ENCODE data around the gene CYB5B.
A peak's percentile ranks its signal among the peaks of the same experiment; 100 is the strongest.

CYB5B gene

DNA sequence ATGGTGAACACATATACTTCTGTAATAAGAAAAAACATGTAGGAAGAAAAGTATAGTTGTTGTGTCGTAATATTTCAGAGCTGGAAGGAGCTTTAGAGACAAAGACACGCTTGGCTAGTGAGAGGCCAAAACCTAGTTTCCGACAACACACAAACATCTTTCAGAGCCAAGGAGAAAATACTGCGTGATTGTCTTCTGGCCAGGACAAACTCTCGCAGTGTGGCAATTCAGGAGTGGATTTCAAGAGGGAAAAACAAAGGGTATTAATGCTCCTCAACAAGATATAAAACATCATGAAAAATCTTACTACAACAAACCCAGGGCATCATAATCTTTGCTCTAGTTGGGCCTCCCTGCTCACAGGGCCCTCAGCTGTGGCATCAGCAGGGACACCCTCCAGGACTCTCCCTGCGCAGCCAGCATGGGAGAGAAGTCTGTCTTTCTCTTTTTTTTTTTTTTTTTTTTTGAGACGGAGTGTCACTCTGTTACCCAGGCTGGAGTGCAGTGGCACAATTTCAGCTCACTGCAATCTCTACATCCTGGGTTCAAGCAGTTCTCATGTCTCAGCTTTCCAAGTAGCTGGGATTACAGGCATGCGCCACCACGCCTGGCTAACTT is 66.4 kb downstream of the CYB5B start:
- no peak for TF ChIP-seq CTCF (IDR thresholded peaks at IDR 0.05; ENCODE audit: control insufficient read depth, insufficient read depth, low read depth, low read length, missing control alignments)
- no peak overlapping the region for H3K4me3 ChIP-seq (ENCODE audit: control insufficient read depth, low read depth, low read length)
- no peak for DNase-seq (ENCODE audit: low read depth)

DNA sequence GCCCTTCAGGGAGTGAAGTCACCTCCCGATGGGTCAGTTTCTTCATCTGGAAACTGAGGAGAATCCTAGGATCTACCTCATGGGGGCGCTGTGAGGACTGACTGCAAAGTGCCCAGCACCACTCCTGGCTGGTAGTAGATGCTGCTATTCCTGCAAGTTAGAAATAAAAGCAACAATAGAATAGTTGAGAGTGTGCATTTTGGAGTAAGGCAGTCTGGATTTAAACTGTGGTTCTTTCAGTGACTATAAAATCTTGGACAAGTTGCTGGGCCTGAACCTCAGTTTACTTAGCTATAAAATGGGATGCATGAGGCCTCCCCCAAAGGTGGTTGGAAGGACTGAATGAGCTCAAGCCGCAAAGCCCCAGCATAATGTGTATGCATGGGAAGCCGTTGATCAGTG is 70.6 kb downstream of the CYB5B start:
- peak; percentile 34 for TF ChIP-seq CTCF (IDR thresholded peaks at IDR 0.05; ENCODE audit: control insufficient read depth, insufficient read depth, low read depth, low read length, missing control alignments)
- no peak overlapping the region for H3K4me3 ChIP-seq (ENCODE audit: control insufficient read depth, low read depth, low read length)
- no peak for DNase-seq (ENCODE audit: low read depth)

- no peak for TF ChIP-seq CTCF (IDR thresholded peaks at IDR 0.05; ENCODE audit: control insufficient read depth, insufficient read depth, low read depth, low read length, missing control alignments)
- no peak for DNase-seq (ENCODE audit: low read depth)
- no peak overlapping the region for H3K4me3 ChIP-seq (ENCODE audit: control insufficient read depth, low read depth, low read length)
Measured at GRCh38 chr16:69495821-69496220, 71.4 kb downstream of the CYB5B start.

GRCh38 chr16:69496376-69496775 is 72.0 kb downstream of the CYB5B start:
- no peak overlapping the region for H3K4me3 ChIP-seq (ENCODE audit: control insufficient read depth, low read depth, low read length)
- no peak for DNase-seq (ENCODE audit: low read depth)

DNA sequence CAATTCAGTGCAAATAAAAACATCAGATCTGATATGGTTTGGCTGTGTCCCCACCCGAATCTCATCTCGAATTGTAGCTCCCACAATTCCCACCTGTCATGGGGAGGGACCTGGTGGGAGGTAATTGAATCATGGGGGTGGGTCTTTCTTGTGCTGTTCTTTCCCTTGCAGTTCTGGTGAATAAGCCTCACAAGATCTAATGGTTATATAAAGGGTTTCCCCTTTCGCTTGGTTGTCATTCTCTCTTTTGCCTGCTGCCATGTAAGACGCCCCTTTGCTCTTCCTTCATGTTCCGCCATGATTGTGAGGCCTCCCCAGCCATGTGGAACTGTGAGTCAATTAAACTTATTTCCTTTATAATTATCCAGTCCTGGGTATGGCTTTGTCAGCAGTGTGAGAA is 72.5 kb downstream of the CYB5B start:
- no peak overlapping the region for H3K4me3 ChIP-seq (ENCODE audit: control insufficient read depth, low read depth, low read length)
- TF ChIP-seq CTCF (IDR thresholded peaks at IDR 0.05; ENCODE audit: control insufficient read depth, insufficient read depth, low read depth, low read length, missing control alignments): no peak
- no peak for DNase-seq (ENCODE audit: low read depth)

More at GRCh38 chr16:69496376-69496775, 72.0 kb downstream of the CYB5B start:
- no peak for TF ChIP-seq CTCF (IDR thresholded peaks at IDR 0.05; ENCODE audit: control insufficient read depth, insufficient read depth, low read depth, low read length, missing control alignments)

GRCh38 chr16:69497876-69498596 is 73.6 kb downstream of the CYB5B start:
- H3K4me3 ChIP-seq (ENCODE audit: control insufficient read depth, low read depth, low read length): no peak overlapping the region
- TF ChIP-seq CTCF (IDR thresholded peaks at IDR 0.05; ENCODE audit: control insufficient read depth, insufficient read depth, low read depth, low read length, missing control alignments): no peak
- no peak for DNase-seq (ENCODE audit: low read depth)
